Measurements from ENCODE around the gene POLL. TPM values are rescaled to one million over a fixed set of nuclear protein-coding genes. Genes with fewer than 3 reads are reported as not detected.
A peak's percentile ranks its signal among the peaks of the same experiment; 100 is the strongest.
"Not testable (repeated sequence)": the region's sequence is repeated elsewhere in the genome, so short reads cannot be mapped to it uniquely, and the experiment has no call there.

The POLL gene
- total RNA-seq (10 to 100 TPM; 13.9 to 27.4 (median 19.9) TPM), polyA plus RNA-seq (15.3 TPM)
- long read RNA-seq, donor 1, partial matches to known transcripts = 6 of 24 reads
- long read RNA-seq, donor 1, other reads (novel, unspliced or antisense) = 13 of 24 reads
- long read RNA-seq, donor 2, partial matches to known transcripts = 2 of 12 reads
- long read RNA-seq, donor 2, other reads (novel, unspliced or antisense) = 7 of 12 reads
- long read RNA-seq, donor 3, partial matches to known transcripts = 10 of 66 reads
- long read RNA-seq, donor 3, other reads (novel, unspliced or antisense) = 50 of 66 reads
- long read RNA-seq, donor 4, partial matches to known transcripts = 3 of 31 reads
- long read RNA-seq, donor 4, other reads (novel, unspliced or antisense) = 23 of 31 reads

GRCh38 chr10:101587725-101588653, at the start of gene POLL, which contains the start of gene DPCD:
Gene POLL (minus strand): TSS chr10:101588257. CDS start chr10:101587360, 897 bp downstream.
Gene DPCD (plus strand): TSS chr10:101588321. CDS start chr10:101588337, 16 bp downstream.
- peaks cover 4% of the 10 kb centered on the region for H3K4me1 ChIP-seq (ENCODE audit: control insufficient read depth, insufficient read depth, low read length)
- DNase-seq = peak; percentile 99 to 100 (median 99)
- H3K27me3 ChIP-seq (ENCODE audit: control insufficient read depth, insufficient read depth) = no peaks in the 10 kb centered on the region
- under 1% methylated on average over 50 of the region's 50 CpGs for WGBS
- H3K27ac ChIP-seq (ENCODE audit: low read length) = peak within 1 kb of the TSS; percentile 43
- peak; percentile 97 for ATAC-seq
- H3K9me3 ChIP-seq (ENCODE audit: control insufficient read depth, low read length) = no peaks in the 10 kb centered on the region
- intact Hi-C loops (cut with DNase I) = no loop called here
- peak within 1 kb of the TSS; percentile 96 for H3K4me3 ChIP-seq (ENCODE audit: low read length)

- H3K27ac ChIP-seq (ENCODE audit: low read length); ATAC-seq; H3K27me3 ChIP-seq (ENCODE audit: control insufficient read depth, insufficient read depth); intact Hi-C loops (cut with DNase I); H3K9me3 ChIP-seq (ENCODE audit: control insufficient read depth, low read length); H3K4me1 ChIP-seq (ENCODE audit: control insufficient read depth, insufficient read depth, low read length); DNase-seq; H3K4me3 ChIP-seq (ENCODE audit: low read length): not testable (repeated sequence)
- 97% methylated on average over 4 of the region's 4 CpGs for WGBS
Measured at GRCh38 chr10:101633510-101633909, 45.5 kb upstream of the POLL start.

- intact Hi-C loops (cut with DNase I) = no loop called here
- ATAC-seq (peak in 1 of 2 donors; percentile 52), DNase-seq (no peak)
- Histone ChIP-seq H3K4me1 (ENCODE audit: control insufficient read depth, insufficient read depth, low read length) (no peaks in the 10 kb centered on the region), H3K27ac (ENCODE audit: low read length) (no peak overlapping the region), H3K4me3 (ENCODE audit: low read length) (no peak overlapping the region), H3K9me3 (ENCODE audit: control insufficient read depth, low read length) (no peaks in the 10 kb centered on the region), H3K27me3 (ENCODE audit: control insufficient read depth, insufficient read depth) (no peaks in the 10 kb centered on the region)
- 86% methylated on average over 8 of the region's 8 CpGs for WGBS
Measured at GRCh38 chr10:101631821-101632475, 43.9 kb upstream of the POLL start.

GRCh38 chr10:101630633-101630920, 42.5 kb upstream of the POLL start:
- 100% methylated on average over 1 of the region's 1 CpG for WGBS

GRCh38 chr10:101629837-101630632, 42.0 kb upstream of the POLL start:
- peaks cover 4% of the 10 kb centered on the region for H3K4me1 ChIP-seq (ENCODE audit: control insufficient read depth, insufficient read depth, low read length)
- H3K9me3 ChIP-seq (ENCODE audit: control insufficient read depth, low read length) = no peaks in the 10 kb centered on the region
- intact Hi-C loops (cut with DNase I) = no loop called here
- WGBS = 83% methylated on average over 13 of the region's 13 CpGs
- H3K27ac ChIP-seq (ENCODE audit: low read length) = no peak overlapping the region
- ATAC-seq = peak; percentile 43 to 65
- DNase-seq = no peak
- no peak overlapping the region for H3K4me3 ChIP-seq (ENCODE audit: low read length)
- H3K27me3 ChIP-seq (ENCODE audit: control insufficient read depth, insufficient read depth) = no peaks in the 10 kb centered on the region

More at GRCh38 chr10:101630633-101630920, 42.5 kb upstream of the POLL start:
- Histone ChIP-seq H3K9me3 (ENCODE audit: control insufficient read depth, low read length) (no peaks in the 10 kb centered on the region), H3K27me3 (ENCODE audit: control insufficient read depth, insufficient read depth) (no peaks in the 10 kb centered on the region), H3K27ac (ENCODE audit: low read length) (no peak overlapping the region), H3K4me3 (ENCODE audit: low read length) (no peak overlapping the region), H3K4me1 (ENCODE audit: control insufficient read depth, insufficient read depth, low read length) (peaks cover 3% of the 10 kb centered on the region)
- ATAC-seq (no peak), DNase-seq (no peak)
- intact Hi-C loops (cut with DNase I) = no loop called here

- Histone ChIP-seq H3K4me1 (ENCODE audit: control insufficient read depth, insufficient read depth, low read length) (peaks cover 4% of the 10 kb centered on the region), H3K27me3 (ENCODE audit: control insufficient read depth, insufficient read depth) (no peaks in the 10 kb centered on the region), H3K4me3 (ENCODE audit: low read length) (no peak overlapping the region), H3K9me3 (ENCODE audit: control insufficient read depth, low read length) (no peaks in the 10 kb centered on the region), H3K27ac (ENCODE audit: low read length) (no peak overlapping the region)
- WGBS = 44% methylated on average over 1 of the region's 1 CpG
- DNase-seq = no peak
- ATAC-seq = peak in 1 of 2 donors; percentile 55
- intact Hi-C loops (cut with DNase I) = no loop called here
Measured at GRCh38 chr10:101625821-101626412, 37.9 kb upstream of the POLL start.

- Histone ChIP-seq H3K27ac (ENCODE audit: low read length) (no peak overlapping the region), H3K9me3 (ENCODE audit: control insufficient read depth, low read length) (no peaks in the 10 kb centered on the region), H3K4me1 (ENCODE audit: control insufficient read depth, insufficient read depth, low read length) (peaks cover 4% of the 10 kb centered on the region), H3K4me3 (ENCODE audit: low read length) (no peak overlapping the region), H3K27me3 (ENCODE audit: control insufficient read depth, insufficient read depth) (no peaks in the 10 kb centered on the region)
- WGBS = 72% methylated on average over 4 of the region's 4 CpGs
- no peak for DNase-seq
- intact Hi-C loops (cut with DNase I) = no loop called here
- ATAC-seq = no peak
Measured at GRCh38 chr10:101624526-101625102, 36.6 kb upstream of the POLL start.

- peaks cover 4% of the 10 kb centered on the region for H3K4me1 ChIP-seq (ENCODE audit: control insufficient read depth, insufficient read depth, low read length)
- intact Hi-C loops (cut with DNase I) = no loop called here
- ATAC-seq (no peak), DNase-seq (no peak)
- no peak overlapping the region for H3K4me3 ChIP-seq (ENCODE audit: low read length)
- H3K27ac ChIP-seq (ENCODE audit: low read length) = no peak overlapping the region
- WGBS = 89% methylated on average over 1 of the region's 1 CpG
- no peaks in the 10 kb centered on the region for H3K27me3 ChIP-seq (ENCODE audit: control insufficient read depth, insufficient read depth)
- no peaks in the 10 kb centered on the region for H3K9me3 ChIP-seq (ENCODE audit: control insufficient read depth, low read length)
Measured at GRCh38 chr10:101623528-101623927, 35.5 kb upstream of the POLL start.

GRCh38 chr10:101619983-101620382, 31.9 kb upstream of the POLL start:
- WGBS = 96% methylated on average over 6 of the region's 6 CpGs

More at GRCh38 chr10:101619983-101620382, 31.9 kb upstream of the POLL start:
- Histone ChIP-seq H3K9me3 (ENCODE audit: control insufficient read depth, low read length) (no peaks in the 10 kb centered on the region), H3K27me3 (ENCODE audit: control insufficient read depth, insufficient read depth) (no peaks in the 10 kb centered on the region), H3K4me1 (ENCODE audit: control insufficient read depth, insufficient read depth, low read length) (no peaks in the 10 kb centered on the region), H3K27ac (ENCODE audit: low read length) (no peak overlapping the region), H3K4me3 (ENCODE audit: low read length) (no peak overlapping the region)
- intact Hi-C loops (cut with DNase I) = loop anchor here in 1 of 4 donors (10.0 kb wide), 1 partner anchor 85 kb away; no protein-coding TSS in a partner anchor
- DNase-seq (no peak), ATAC-seq (no peak)
